OCI-LY7 (cell line): Measurements from ENCODE around the gene FCHSD2. TPM values are rescaled to one million over a fixed set of nuclear protein-coding genes. Genes with fewer than 3 reads are reported as not detected.

Source experiments
- BruUV-seq: library from RNA; stranded (reverse); fragments of 400-500 nt; replicated peaks from 2 replicates; lab custom pipeline; 2021; lab: Mats Ljungman, UMichigan
- CTCF ChIA-PET: fragments of 300-600 bp; sonication (Branson Sonifier 250); formaldehyde crosslinking; loops from one replicate; lab custom pipeline; 2022; ENCODE audit warnings: antibody characterized with exemption; ENCODE audit not compliant: unreplicated experiment; lab: Charles Lee
- POLR2A ChIA-PET: fragments of 300-600 bp; sonication (Branson Sonifier 250); formaldehyde crosslinking; loops from one replicate; lab custom pipeline; 2022; ENCODE audit warnings: antibody characterized with exemption; lab: Charles Lee
- DNase-seq: peaks from one replicate; pipeline ENCODE4 v3.0.0-alpha.2; 2015; ENCODE audit warnings: low spot score
- H2AFZ ChIP-seq: fragments of 200-600 bp; sonication (generic), shearing (Covaris generic); 2 replicates; pipeline ENCODE4 v1.6.1; 2014; ENCODE audit warnings: mild to moderate bottlenecking, antibody characterized with exemption, low read length, moderate library complexity
- H3K27ac ChIP-seq: fragments of 200-600 bp; sonication (generic); 2 replicates; pipeline ENCODE4 v1.5.1; 2014; ENCODE audit warnings: mixed run types, low read depth, mild to moderate bottlenecking, moderate library complexity, low read length, inconsistent platforms; ENCODE audit not compliant: poor library complexity, severe bottlenecking
- H3K36me3 ChIP-seq: fragments of 200-600 bp; sonication (generic); 2 replicates; pipeline ENCODE4 v1.6.1; 2014; ENCODE audit warnings: mild to moderate bottlenecking, antibody characterized with exemption, low read length, moderate library complexity, mixed read lengths; ENCODE audit not compliant: insufficient read depth
- H3K4me1 ChIP-seq: fragments of 200-600 bp; sonication (generic); 2 replicates; pipeline ENCODE4 v1.5.1; 2014; ENCODE audit warnings: mild to moderate bottlenecking, low read length; ENCODE audit not compliant: insufficient read depth, poor library complexity, severe bottlenecking
- H3K4me2 ChIP-seq: fragments of 200-600 bp; sonication (generic); 2 replicates; pipeline ENCODE4 v1.6.1; 2014; ENCODE audit warnings: mild to moderate bottlenecking, low read length
- H3K4me3 ChIP-seq: fragments of 200-600 bp; sonication (generic); 2 replicates; pipeline ENCODE4 v1.5.1; 2014; ENCODE audit warnings: mild to moderate bottlenecking, low read depth, low read length; ENCODE audit not compliant: poor library complexity, severe bottlenecking
- H3K79me2 ChIP-seq: fragments of 200-600 bp; sonication (generic); 2 replicates; pipeline ENCODE4 v1.6.1; 2016; ENCODE audit warnings: low read depth, mild to moderate bottlenecking, low read length, moderate library complexity, mixed read lengths; ENCODE audit not compliant: insufficient read depth
- H3K9me2 ChIP-seq: fragments of 200-600 bp; sonication (generic); 2 replicates; pipeline ENCODE4 v1.6.1; 2016; ENCODE audit warnings: mild to moderate bottlenecking, low read length, mixed read lengths; ENCODE audit not compliant: insufficient read depth
- H3K9me3 ChIP-seq: fragments of 200-600 bp; sonication (generic); 2 replicates; pipeline ENCODE4 v1.6.1; 2014; ENCODE audit warnings: mild to moderate bottlenecking, mixed run types, low read length, mixed read lengths
- H4K20me1 ChIP-seq: fragments of 200-600 bp; sonication (generic); 2 replicates; pipeline ENCODE4 v1.6.1; 2014; ENCODE audit warnings: mild to moderate bottlenecking, antibody characterized with exemption, low read length, moderate library complexity, mixed read lengths; ENCODE audit not compliant: insufficient read depth
- EZH2phosphoT487 ChIP-seq: fragments of 200-600 bp; sonication (generic); IDR thresholded peaks from 2 replicates; pipeline ENCODE4 v1.6.1; 2018; ENCODE audit warnings: low read depth, borderline replicate concordance, mild to moderate bottlenecking, mixed run types, antibody characterized with exemption, low read length, moderate library complexity, mixed read lengths
- intact Hi-C: fragments of 100-400 bp; cut with micrococcal nuclease; formaldehyde crosslinking; loops from one replicate; pipeline ENCODE4 v1.10.0; 2022; ENCODE audit not compliant: unreplicated experiment
- total RNA-seq, 2 experiments: library from RNA; depleted of rRNA in 1 of 2; stranded (reverse); fragments of >200 nt in 1 of 2; shearing (Covaris generic) in 1 of 2; gene quantifications; 2 replicates each; pipeline ENCODE4 v1.2.3, GENCODE V29; 2014 to 2022
- TF ChIP-seq, protein P1 (sequence below): fragments of 200-600 bp; sonication (generic); conservative IDR thresholded peaks from 2 replicates; pipeline ENCODE4 v1.5.1; 2014; ENCODE audit warnings: mild to moderate bottlenecking, antibody characterized with exemption, low read length, moderate library complexity, mixed read lengths

Gene FCHSD2
- total RNA-seq, 2 experiments from 2014 or later = 39.0 to 147 TPM

DNA sequence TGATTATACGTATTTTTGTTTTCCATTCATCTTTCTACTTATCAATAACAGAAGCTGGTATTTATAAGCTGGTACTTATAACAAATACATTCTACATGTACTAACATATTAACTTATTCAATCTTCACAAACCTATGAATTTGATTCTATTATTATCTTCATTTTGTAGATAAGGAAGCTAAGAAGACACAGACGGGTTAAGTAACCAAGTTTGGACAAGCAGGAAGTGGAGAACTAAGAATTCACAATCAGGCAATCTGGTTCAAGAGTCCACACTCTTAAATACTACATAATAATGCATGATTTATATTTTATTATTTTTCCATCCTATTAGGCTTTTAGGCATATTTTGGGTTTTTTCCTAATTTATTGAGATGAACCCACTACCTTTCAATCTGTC, 25.0 kb downstream of the FCHSD2 start:
- no peaks in the 10 kb centered on the region for H3K4me1 ChIP-seq
- TF ChIP-seq, protein P1, sequence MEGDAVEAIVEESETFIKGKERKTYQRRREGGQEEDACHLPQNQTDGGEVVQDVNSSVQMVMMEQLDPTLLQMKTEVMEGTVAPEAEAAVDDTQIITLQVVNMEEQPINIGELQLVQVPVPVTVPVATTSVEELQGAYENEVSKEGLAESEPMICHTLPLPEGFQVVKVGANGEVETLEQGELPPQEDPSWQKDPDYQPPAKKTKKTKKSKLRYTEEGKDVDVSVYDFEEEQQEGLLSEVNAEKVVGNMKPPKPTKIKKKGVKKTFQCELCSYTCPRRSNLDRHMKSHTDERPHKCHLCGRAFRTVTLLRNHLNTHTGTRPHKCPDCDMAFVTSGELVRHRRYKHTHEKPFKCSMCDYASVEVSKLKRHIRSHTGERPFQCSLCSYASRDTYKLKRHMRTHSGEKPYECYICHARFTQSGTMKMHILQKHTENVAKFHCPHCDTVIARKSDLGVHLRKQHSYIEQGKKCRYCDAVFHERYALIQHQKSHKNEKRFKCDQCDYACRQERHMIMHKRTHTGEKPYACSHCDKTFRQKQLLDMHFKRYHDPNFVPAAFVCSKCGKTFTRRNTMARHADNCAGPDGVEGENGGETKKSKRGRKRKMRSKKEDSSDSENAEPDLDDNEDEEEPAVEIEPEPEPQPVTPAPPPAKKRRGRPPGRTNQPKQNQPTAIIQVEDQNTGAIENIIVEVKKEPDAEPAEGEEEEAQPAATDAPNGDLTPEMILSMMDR = no peak
- no peak for TF ChIP-seq EZH2phosphoT487
- H4K20me1 ChIP-seq = 0 out of 2 replicates have a peak, but pooled peaks cover 5% of the 10 kb centered on the region
- intact Hi-C loops = no loop called here
- DNase-seq = no peak
- H3K27ac ChIP-seq = no peak overlapping the region
- ChIA-PET CTCF (interaction anchor here (0.9 kb wide), 1 partner anchor 20 kb away, joined by 3 read pairs; no protein-coding TSS in a partner anchor), POLR2A (interaction anchor here (0.7 to 1.3 kb wide), 4 partner anchors 9 to 25 kb away, joined by 3 to 5 read pairs (median 4); no protein-coding TSS in a partner anchor)
- H3K4me2 ChIP-seq = no peak overlapping the region
- peaks cover 100% of the 10 kb centered on the region for H3K36me3 ChIP-seq
- no peaks in the 10 kb centered on the region for H3K9me2 ChIP-seq
- H3K9me3 ChIP-seq = peaks cover 3% of the 10 kb centered on the region
- BruUV-seq = no TSS peak
- peaks cover 97% of the 10 kb centered on the region for H3K79me2 ChIP-seq
- no peak overlapping the region for H3K4me3 ChIP-seq
- H2AFZ ChIP-seq = no peak overlapping the region

DNA sequence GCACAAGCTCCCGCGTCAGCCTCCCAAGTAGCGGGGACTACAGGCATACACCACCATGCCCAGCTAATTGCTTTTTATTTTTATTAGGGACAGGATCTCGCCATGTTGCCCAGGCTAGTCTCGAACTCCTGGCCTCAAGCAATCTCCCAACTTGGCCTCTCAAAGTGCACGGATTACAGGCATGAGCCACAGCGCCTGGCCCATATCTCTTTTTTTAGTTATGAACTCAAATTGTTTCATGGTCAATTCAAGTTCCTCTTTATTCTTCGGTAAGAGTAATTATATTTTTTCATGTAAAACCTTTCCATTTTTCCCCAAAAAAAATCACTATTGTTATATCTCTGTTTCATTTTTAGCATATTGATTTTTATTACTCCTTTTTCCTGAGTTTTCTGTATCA, 25.5 kb downstream of the FCHSD2 start:
- peaks cover 97% of the 10 kb centered on the region for H3K79me2 ChIP-seq
- POLR2A ChIA-PET = interaction anchor here (0.7 to 1.3 kb wide), 3 partner anchors 9 to 19 kb away, joined by 3 to 4 read pairs (median 4); no protein-coding TSS in a partner anchor
- H4K20me1 ChIP-seq = 0 out of 2 replicates have a peak, but pooled peaks cover 2% of the 10 kb centered on the region
- peaks cover 7% of the 10 kb centered on the region for H3K9me3 ChIP-seq
- no peak overlapping the region for H3K4me2 ChIP-seq
- no peaks in the 10 kb centered on the region for H3K4me1 ChIP-seq
- no peaks in the 10 kb centered on the region for H3K9me2 ChIP-seq
- no peak overlapping the region for H3K4me3 ChIP-seq
- H3K36me3 ChIP-seq = peaks cover 100% of the 10 kb centered on the region
- H2AFZ ChIP-seq = no peak overlapping the region
- intact Hi-C loops = no loop called here
- TF ChIP-seq, protein P1 = no peak
- TF ChIP-seq EZH2phosphoT487 = no peak
- TSS peak; percentile 1 for BruUV-seq
- H3K27ac ChIP-seq = no peak overlapping the region
- no peak for DNase-seq
- CTCF ChIA-PET = interaction anchor here (0.9 kb wide), 1 partner anchor 21 kb away, joined by 3 read pairs; no protein-coding TSS in a partner anchor

DNA sequence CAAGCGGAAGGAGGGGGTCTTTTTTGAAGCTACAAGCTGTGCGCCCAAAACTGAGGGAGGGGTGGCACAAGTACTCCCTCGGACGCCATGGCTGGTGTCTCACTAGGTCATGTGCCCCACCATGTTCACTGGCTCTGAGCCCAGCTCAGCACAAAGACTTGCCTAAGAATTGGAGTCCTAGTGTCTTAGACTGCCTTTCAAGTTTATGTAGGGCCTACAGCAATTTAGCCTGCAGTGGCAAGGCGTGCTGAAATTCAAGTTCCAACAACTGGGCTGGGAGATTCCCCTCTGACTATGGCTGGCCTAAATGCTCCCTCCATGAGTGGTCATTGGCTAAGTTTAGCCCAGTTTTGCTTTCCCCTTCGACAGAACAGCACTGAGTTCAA, 27.3 kb downstream of the FCHSD2 start:
- Histone ChIP-seq H3K4me2 (no peak overlapping the region), H3K4me1 (no peaks in the 10 kb centered on the region), H3K9me3 (peaks cover 25% of the 10 kb centered on the region), H3K27ac (no peak overlapping the region), H4K20me1 (no peaks in the 10 kb centered on the region), H3K79me2 (peaks cover 97% of the 10 kb centered on the region), H2AFZ (no peak overlapping the region), H3K4me3 (no peak overlapping the region), H3K36me3 (peaks cover 100% of the 10 kb centered on the region), H3K9me2 (no peaks in the 10 kb centered on the region)
- no TSS peak for BruUV-seq
- intact Hi-C loops = no loop called here
- TF ChIP-seq, protein P1 = no peak
- no peak for TF ChIP-seq EZH2phosphoT487
- CTCF ChIA-PET = no interaction called here
- POLR2A ChIA-PET = interaction anchor here (0.9 kb wide), 1 partner anchor 14 kb away, joined by 3 read pairs; no protein-coding TSS in a partner anchor
- no peak for DNase-seq
